Osteocyte (in vitro differentiated cells): ENCODE results near the gene ADAMTS2. TPM values are rescaled to one million over a fixed set of nuclear protein-coding genes. Genes with fewer than 3 reads are reported as not detected.

ENCODE experiments used
- DNase-seq: peaks from one replicate; pipeline ENCODE4 v3.0.0; 2021; ENCODE audit warnings: mixed read lengths; ENCODE audit not compliant: unreplicated experiment; ENCODE audit errors: extremely low spot score
- H3K27ac Mint-ChIP-seq: one replicate; pipeline ENCODE4 v1.8.0; 2021; ENCODE audit warnings: mild to moderate bottlenecking, mixed read lengths; ENCODE audit not compliant: unreplicated experiment
- H3K27me3 Mint-ChIP-seq: one replicate; pipeline ENCODE4 v1.8.0; 2021; ENCODE audit warnings: mixed read lengths; ENCODE audit not compliant: unreplicated experiment
- H3K36me3 Mint-ChIP-seq: one replicate; pipeline ENCODE4 v1.8.0; 2021; ENCODE audit warnings: mixed read lengths; ENCODE audit not compliant: unreplicated experiment
- H3K4me1 Mint-ChIP-seq: one replicate; pipeline ENCODE4 v1.8.0; 2021; ENCODE audit warnings: mixed read lengths; ENCODE audit not compliant: unreplicated experiment
- H3K4me3 Mint-ChIP-seq: one replicate; pipeline ENCODE4 v1.8.0; 2021; ENCODE audit warnings: mild to moderate bottlenecking, moderate library complexity, mixed read lengths; ENCODE audit not compliant: unreplicated experiment
- H3K9me3 Mint-ChIP-seq: one replicate; pipeline ENCODE4 v1.8.0; 2021; ENCODE audit warnings: mixed read lengths; ENCODE audit not compliant: unreplicated experiment
- total RNA-seq: library from RNA; stranded (reverse); gene quantifications from 2 replicates; pipeline ENCODE4 v1.2.1, GENCODE V29; 2021
- TF ChIP-seq, protein P1 (sequence below): fragments of 200-600 bp; sonication (generic); IDR thresholded peaks from 2 replicates; pipeline ENCODE4 v1.5.0; 2021; ENCODE audit warnings: antibody characterized with exemption, mild to moderate bottlenecking, moderate library complexity

ADAMTS2 gene
- total RNA-seq, 1 donor from 2014 or later = 12.2 TPM

- Mint-ChIP-seq H3K27ac (no peak overlapping the region), H3K36me3 (no peaks in the 10 kb centered on the region), H3K27me3 (no peaks in the 10 kb centered on the region), H3K9me3 (peaks cover 6% of the 10 kb centered on the region), H3K4me1 (no peaks in the 10 kb centered on the region), H3K4me3 (no peak overlapping the region)
- TF ChIP-seq, protein P1, sequence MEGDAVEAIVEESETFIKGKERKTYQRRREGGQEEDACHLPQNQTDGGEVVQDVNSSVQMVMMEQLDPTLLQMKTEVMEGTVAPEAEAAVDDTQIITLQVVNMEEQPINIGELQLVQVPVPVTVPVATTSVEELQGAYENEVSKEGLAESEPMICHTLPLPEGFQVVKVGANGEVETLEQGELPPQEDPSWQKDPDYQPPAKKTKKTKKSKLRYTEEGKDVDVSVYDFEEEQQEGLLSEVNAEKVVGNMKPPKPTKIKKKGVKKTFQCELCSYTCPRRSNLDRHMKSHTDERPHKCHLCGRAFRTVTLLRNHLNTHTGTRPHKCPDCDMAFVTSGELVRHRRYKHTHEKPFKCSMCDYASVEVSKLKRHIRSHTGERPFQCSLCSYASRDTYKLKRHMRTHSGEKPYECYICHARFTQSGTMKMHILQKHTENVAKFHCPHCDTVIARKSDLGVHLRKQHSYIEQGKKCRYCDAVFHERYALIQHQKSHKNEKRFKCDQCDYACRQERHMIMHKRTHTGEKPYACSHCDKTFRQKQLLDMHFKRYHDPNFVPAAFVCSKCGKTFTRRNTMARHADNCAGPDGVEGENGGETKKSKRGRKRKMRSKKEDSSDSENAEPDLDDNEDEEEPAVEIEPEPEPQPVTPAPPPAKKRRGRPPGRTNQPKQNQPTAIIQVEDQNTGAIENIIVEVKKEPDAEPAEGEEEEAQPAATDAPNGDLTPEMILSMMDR = no peak
- DNase-seq = no peak
Observed at GRCh38 chr5:179256328-179257175, 88.7 kb downstream of the ADAMTS2 start.

- H3K9me3 Mint-ChIP-seq = peaks cover 6% of the 10 kb centered on the region
- H3K4me3 Mint-ChIP-seq = no peak overlapping the region
- no peak overlapping the region for H3K27ac Mint-ChIP-seq
- DNase-seq = no peak
- no peaks in the 10 kb centered on the region for H3K27me3 Mint-ChIP-seq
- no peaks in the 10 kb centered on the region for H3K36me3 Mint-ChIP-seq
- H3K4me1 Mint-ChIP-seq = no peaks in the 10 kb centered on the region
- TF ChIP-seq, protein P1 = no peak
Observed at GRCh38 chr5:179255527-179256327, 89.5 kb downstream of the ADAMTS2 start.

GRCh38 chr5:179254638-179255271 lies 90.5 kb downstream of the ADAMTS2 start:
- no peaks in the 10 kb centered on the region for H3K4me1 Mint-ChIP-seq
- no peak overlapping the region for H3K4me3 Mint-ChIP-seq
- no peaks in the 10 kb centered on the region for H3K36me3 Mint-ChIP-seq
- DNase-seq = no peak
- TF ChIP-seq, protein P1 = no peak
- no peaks in the 10 kb centered on the region for H3K27me3 Mint-ChIP-seq
- H3K27ac Mint-ChIP-seq = no peak overlapping the region
- peaks cover 6% of the 10 kb centered on the region for H3K9me3 Mint-ChIP-seq

GRCh38 chr5:179253730-179254129 lies 91.5 kb downstream of the ADAMTS2 start:
- no peaks in the 10 kb centered on the region for H3K27me3 Mint-ChIP-seq
- no peaks in the 10 kb centered on the region for H3K36me3 Mint-ChIP-seq
- no peaks in the 10 kb centered on the region for H3K4me1 Mint-ChIP-seq
- no peak overlapping the region for H3K4me3 Mint-ChIP-seq
- H3K9me3 Mint-ChIP-seq = peaks cover 6% of the 10 kb centered on the region
- TF ChIP-seq, protein P1 = no peak
- H3K27ac Mint-ChIP-seq = no peak overlapping the region
- DNase-seq = no peak
